HG03039 (cell line): Measurements from ENCODE around the gene KLHDC4.

Experiments used
- ATAC-seq: cut with Tn5 transposase; IDR thresholded peaks from one replicate; pipeline ENCODE4 v1.9.1; 2021; ENCODE audit warnings: mild to moderate bottlenecking, moderate library complexity; ENCODE audit not compliant: unreplicated experiment

KLHDC4 gene

GRCh38 chr16:87666919-87667318 lies 98.9 kb downstream of the KLHDC4 start:
- no peak for ATAC-seq

GRCh38 chr16:87665193-87665592 lies 100.6 kb downstream of the KLHDC4 start:
- ATAC-seq = no peak

DNA sequence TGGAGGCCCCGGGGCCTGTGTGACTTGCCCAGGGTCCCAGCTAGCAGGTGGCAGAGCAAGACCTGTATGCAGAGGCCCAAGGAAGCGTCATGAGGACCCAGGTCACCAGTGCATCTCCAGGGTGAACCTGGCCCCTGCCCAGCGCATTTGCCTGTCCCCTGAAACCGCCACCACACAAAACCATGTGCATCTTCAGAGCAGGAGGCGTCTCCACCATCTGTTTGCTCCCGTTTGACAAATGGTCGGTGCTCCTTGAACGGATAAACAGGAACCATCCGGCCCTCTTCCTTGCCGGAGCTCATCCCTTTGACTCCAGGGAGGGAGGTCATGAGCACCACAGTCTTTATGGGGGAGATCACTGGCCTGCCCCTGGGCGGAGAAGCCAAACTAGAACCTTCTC lies 101.0 kb downstream of the KLHDC4 start:
- no peak for ATAC-seq

DNA sequence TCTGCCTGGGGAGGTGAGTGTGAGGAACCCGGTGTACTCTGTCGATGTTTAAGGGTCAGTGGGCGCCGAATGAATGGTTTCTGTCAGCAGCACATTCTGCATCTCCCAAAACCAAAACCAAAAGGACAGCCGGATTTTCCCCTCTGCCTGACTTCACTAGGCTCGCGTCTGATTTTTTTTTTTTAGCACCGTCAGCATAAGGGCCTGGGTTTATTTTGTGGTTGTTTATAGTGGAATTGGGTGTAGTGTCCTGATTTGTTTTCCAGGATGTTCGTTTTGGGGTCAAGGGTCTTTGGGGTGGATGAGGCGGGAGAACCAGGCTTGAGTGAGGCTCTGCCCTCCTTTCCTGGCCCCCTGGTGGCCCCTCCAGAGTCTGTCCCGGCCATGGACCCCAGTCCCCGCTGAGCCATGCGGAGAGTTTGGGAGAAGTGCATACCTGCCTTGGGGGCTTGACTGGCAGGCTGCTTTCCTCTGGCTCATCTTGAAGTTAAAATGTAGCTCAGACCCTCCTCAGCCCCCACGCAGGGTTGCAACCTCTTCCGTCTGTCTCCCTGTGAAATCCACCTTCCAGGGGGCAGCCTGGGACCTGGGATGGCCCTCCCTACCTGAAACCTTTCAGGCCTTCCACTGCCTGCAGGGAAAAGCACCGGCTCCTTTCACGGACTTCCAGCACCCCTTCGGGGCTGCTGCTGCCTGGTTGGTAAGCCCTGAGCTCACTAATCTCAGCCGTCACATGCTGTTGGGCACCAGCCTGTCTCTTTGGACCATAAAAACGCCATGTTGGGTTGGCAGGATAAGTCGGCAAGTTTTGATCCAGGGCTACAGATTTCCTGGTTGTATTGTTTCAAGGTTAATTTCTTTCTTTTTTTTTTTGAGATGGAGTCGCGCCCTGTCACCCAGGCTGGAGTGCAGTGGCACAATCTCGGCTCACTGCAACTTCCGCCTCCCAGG lies 103.3 kb downstream of the KLHDC4 start:
- ATAC-seq = no peak

DNA sequence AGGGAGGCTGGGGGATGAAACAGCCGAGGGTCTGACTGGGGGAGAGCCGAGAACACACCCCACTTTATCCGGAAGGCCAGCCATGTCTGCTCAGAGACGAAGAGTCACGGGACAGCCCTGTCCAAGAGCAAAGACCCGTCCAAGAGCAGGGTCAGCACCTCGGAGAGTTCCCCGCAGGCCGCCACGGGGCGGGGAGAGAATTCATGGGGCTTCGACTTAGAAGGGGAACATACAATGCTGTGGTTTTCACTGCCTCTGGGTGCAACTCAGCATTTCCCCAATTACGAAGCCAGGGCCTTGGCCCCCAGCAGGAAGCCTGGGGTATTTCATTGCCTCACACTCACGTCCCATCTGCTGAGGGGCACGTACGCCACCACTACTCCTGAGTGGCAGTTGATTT lies 104.2 kb downstream of the KLHDC4 start:
- no peak for ATAC-seq

DNA sequence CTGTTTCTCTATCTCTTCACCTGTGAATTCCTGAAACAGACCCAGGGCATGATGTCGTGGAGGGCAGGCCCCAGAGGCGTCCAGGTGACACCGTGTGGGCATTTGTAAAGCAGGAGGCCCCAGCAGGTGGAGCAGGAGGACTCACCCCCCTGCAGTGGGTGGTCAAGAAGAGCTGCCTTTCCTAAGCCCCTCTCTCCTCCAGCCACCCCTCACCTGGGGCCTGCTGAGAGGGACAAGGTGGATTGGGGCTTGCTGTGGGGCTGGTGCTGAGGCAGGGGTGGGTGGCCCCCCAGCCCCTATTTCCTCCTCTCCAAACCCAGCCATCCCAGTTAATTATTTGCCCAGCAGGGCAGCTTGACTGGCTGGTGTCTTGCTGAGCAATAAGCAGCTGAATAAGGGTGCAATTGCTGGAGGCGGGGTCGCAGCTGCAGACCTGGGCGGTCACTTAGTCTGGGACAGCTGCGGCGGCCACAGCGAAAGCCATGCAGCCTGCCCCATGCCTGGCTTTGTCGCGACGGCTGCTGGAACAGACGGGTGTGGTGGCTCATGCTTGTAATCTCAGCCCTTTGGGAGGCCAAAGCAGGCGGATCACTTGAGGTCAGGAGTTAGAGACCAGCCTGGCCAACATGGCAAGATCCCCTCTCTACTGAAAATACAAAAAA lies 107.1 kb downstream of the KLHDC4 start:
- no peak for ATAC-seq
